Osteoblast (primary cell): ENCODE results near the gene FARS2. TPM values are rescaled to one million over a fixed set of nuclear protein-coding genes. Genes with fewer than 3 reads are reported as not detected.

ENCODE experiments used
- DNase-seq: peaks from one replicate; pipeline ENCODE4 v3.0.0; 2011; ENCODE audit warnings: low spot score, mixed read lengths; ENCODE audit not compliant: insufficient read length; ENCODE audit errors: missing footprints
- H2AFZ ChIP-seq: 2 replicates; pipeline ENCODE4 v1.6.0; 2011; ENCODE audit warnings: mild to moderate bottlenecking, low read length
- H3K27ac ChIP-seq: 2 replicates; pipeline ENCODE4 v1.5.1; 2011; ENCODE audit warnings: mild to moderate bottlenecking, low read depth, low read length, moderate library complexity
- H3K27me3 ChIP-seq: 2 replicates; pipeline ENCODE4 v1.6.0; 2012; ENCODE audit warnings: mild to moderate bottlenecking, control low read depth, inconsistent platforms, low read length, moderate library complexity; ENCODE audit not compliant: insufficient read depth
- H3K36me3 ChIP-seq: 2 replicates; pipeline ENCODE4 v1.5.1; 2011; ENCODE audit warnings: mild to moderate bottlenecking, low read length, control low read depth, moderate library complexity; ENCODE audit not compliant: insufficient read depth
- H3K4me1 ChIP-seq: 2 replicates; pipeline ENCODE4 v1.5.1; 2011; ENCODE audit warnings: mild to moderate bottlenecking, low read length, control low read depth, moderate library complexity; ENCODE audit not compliant: insufficient read depth
- H3K4me2 ChIP-seq: 2 replicates; pipeline ENCODE4 v1.6.0; 2011; ENCODE audit warnings: mild to moderate bottlenecking, low read length; ENCODE audit not compliant: insufficient read depth
- H3K4me3 ChIP-seq: fragments of 200-600 bp; sonication (generic); 3 replicates; pipeline ENCODE4 v1.5.1; 2012; ENCODE audit warnings: mild to moderate bottlenecking, low read length, inconsistent platforms; ENCODE audit not compliant: insufficient read depth
- H3K79me2 ChIP-seq: 2 replicates; pipeline ENCODE4 v1.6.0; 2012; ENCODE audit warnings: mild to moderate bottlenecking, low read length, control low read depth, inconsistent platforms; ENCODE audit not compliant: insufficient read depth
- H3K9me3 ChIP-seq: 2 replicates; pipeline ENCODE4 v1.5.1; 2011; ENCODE audit warnings: low read depth, low read length, control low read depth
- H4K20me1 ChIP-seq: 2 replicates; pipeline ENCODE4 v1.6.0; 2012; ENCODE audit warnings: mild to moderate bottlenecking, low read length, control low read depth; ENCODE audit not compliant: insufficient read depth
- total RNA-seq: library from RNA; depleted of rRNA; stranded (reverse); fragments of >200 nt; gene quantifications from 2 replicates; pipeline ENCODE4 v1.2.3, GENCODE V29; 2012
- TF ChIP-seq, protein P1 (sequence below): IDR thresholded peaks from 2 replicates; pipeline ENCODE4 v1.5.1; 2011; ENCODE audit warnings: mild to moderate bottlenecking, low read depth, low read length, moderate library complexity; ENCODE audit errors: extremely low read depth

Gene FARS2
- total RNA-seq, 1 donor = 29.7 TPM

DNA sequence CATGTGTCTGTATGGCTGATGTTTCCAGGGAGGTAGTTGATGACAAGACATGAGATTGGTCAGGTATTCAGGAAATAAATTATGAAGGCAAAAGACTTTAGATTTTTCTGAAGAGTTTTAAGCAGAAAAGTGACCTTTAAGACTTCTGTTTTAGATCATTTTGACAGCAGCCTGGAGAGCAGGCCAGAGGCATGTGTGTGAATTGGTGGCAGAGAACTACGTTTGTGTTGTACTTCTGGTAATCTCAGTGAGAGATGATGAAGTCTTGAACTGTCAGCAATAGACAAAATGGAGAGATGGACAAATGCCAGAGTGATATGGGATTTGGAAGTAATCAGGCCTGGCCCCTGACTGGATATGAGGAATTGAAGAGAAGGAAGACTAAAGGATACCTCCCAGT lies 30.8 kb downstream of the FARS2 start:
- H3K36me3 ChIP-seq = no peaks in the 10 kb centered on the region
- H4K20me1 ChIP-seq = peaks cover 21% of the 10 kb centered on the region
- no peak overlapping the region for H3K27ac ChIP-seq
- H3K4me1 ChIP-seq = peaks cover 8% of the 10 kb centered on the region
- TF ChIP-seq, protein P1, sequence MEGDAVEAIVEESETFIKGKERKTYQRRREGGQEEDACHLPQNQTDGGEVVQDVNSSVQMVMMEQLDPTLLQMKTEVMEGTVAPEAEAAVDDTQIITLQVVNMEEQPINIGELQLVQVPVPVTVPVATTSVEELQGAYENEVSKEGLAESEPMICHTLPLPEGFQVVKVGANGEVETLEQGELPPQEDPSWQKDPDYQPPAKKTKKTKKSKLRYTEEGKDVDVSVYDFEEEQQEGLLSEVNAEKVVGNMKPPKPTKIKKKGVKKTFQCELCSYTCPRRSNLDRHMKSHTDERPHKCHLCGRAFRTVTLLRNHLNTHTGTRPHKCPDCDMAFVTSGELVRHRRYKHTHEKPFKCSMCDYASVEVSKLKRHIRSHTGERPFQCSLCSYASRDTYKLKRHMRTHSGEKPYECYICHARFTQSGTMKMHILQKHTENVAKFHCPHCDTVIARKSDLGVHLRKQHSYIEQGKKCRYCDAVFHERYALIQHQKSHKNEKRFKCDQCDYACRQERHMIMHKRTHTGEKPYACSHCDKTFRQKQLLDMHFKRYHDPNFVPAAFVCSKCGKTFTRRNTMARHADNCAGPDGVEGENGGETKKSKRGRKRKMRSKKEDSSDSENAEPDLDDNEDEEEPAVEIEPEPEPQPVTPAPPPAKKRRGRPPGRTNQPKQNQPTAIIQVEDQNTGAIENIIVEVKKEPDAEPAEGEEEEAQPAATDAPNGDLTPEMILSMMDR = no peak
- H3K79me2 ChIP-seq = peaks cover 37% of the 10 kb centered on the region
- H3K4me2 ChIP-seq = no peak overlapping the region
- no peaks in the 10 kb centered on the region for H3K27me3 ChIP-seq
- H3K4me3 ChIP-seq = no peak overlapping the region
- H3K9me3 ChIP-seq = no peaks in the 10 kb centered on the region
- no peak overlapping the region for H2AFZ ChIP-seq
- DNase-seq = no peak

DNA sequence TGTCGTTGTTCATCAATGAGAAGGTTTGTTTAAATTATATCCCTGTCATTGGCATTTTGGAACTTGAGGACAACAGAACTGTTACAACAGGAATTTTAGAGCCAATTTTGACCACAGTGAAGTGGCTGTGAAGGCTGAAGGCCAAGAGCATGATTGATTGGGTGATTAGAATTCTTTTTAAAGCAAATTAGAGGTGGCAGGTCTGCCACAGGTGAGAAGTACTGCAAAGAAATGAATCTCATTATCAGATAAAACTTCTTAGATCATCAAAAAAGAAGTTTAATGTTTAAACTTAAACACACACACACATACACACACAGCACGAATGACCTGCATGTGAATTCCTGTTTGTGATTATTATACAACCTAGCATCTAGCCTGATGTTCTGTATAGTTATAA lies 32.4 kb downstream of the FARS2 start:
- Histone ChIP-seq H3K27me3 (no peaks in the 10 kb centered on the region), H3K79me2 (peaks cover 33% of the 10 kb centered on the region), H3K36me3 (no peaks in the 10 kb centered on the region), H3K4me2 (no peak overlapping the region), H2AFZ (no peak overlapping the region), H3K4me3 (no peak overlapping the region), H3K27ac (no peak overlapping the region), H3K4me1 (no peaks in the 10 kb centered on the region), H3K9me3 (no peaks in the 10 kb centered on the region), H4K20me1 (peaks cover 13% of the 10 kb centered on the region)
- TF ChIP-seq, protein P1 = no peak
- no peak for DNase-seq

DNA sequence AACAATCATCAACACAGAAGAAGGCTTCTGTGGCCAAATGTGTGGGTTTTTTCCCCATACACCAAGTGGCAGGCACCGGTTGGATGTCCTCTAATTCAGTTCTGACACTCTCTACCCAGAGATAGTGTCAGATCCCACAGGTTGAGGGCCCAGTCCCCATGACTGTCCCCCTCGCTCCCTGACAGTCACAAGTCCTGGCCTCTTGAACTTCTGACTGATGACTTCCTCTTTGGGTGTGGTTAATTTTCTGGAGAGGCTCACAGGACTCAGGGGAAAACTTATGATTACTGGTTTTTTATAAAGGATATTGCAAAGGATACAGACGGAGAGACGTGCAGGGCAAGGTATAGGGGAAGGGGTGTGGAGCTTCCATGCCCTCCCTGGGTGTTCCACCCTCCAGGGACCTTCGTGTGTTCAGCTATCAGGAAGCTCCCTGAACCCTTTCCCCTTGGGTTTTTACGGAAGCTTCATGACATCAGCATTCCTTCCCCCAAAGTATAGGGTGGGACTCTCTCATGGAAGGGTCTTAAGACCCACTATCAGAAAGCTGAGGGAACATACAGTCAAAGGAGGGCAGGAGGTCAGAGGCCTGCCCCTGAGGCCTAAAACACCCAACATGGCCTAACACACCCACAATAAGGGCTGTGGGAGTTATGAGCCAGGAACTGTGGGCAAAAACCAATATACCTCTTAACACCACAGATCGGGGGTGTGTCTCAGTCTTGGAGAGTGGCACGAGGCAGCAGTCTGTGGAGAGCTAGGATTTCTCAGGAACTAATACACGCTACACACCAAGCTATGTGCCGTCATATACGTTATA lies 33.3 kb downstream of the FARS2 start:
- Histone ChIP-seq H3K9me3 (no peaks in the 10 kb centered on the region), H3K4me1 (no peaks in the 10 kb centered on the region)

DNA sequence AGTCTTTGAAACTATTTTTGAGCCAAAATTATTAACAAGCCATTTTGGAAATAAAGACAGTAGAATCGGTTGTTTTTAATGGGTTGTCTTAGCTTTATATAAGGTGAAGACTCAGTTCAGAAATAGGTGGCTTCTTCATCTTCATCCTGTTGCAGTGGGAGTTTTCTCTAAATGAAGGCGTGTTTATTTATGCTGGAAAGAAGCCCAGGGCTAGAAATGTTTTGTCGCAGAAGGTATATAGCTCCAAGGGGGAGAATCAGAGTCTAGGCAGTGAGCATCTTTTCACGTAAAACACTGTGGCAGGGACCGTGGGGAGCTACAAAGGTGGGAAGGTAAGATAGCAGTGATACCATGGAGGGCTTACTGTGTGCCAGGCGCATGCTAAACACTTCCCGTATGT lies 34.3 kb downstream of the FARS2 start:
- Histone ChIP-seq H2AFZ (no peak overlapping the region), H3K27ac (no peak overlapping the region), H3K4me2 (no peak overlapping the region), H3K4me1 (no peaks in the 10 kb centered on the region), H3K27me3 (no peaks in the 10 kb centered on the region), H3K9me3 (no peaks in the 10 kb centered on the region), H3K4me3 (no peak overlapping the region), H3K36me3 (no peaks in the 10 kb centered on the region), H3K79me2 (peaks cover 24% of the 10 kb centered on the region), H4K20me1 (peaks cover 10% of the 10 kb centered on the region)
- TF ChIP-seq, protein P1 = no peak
- no peak for DNase-seq

More for the DNA sequence above, 33.3 kb downstream of the FARS2 start:
- Histone ChIP-seq H3K79me2 (peaks cover 30% of the 10 kb centered on the region), H3K4me2 (no peak overlapping the region), H3K36me3 (no peaks in the 10 kb centered on the region), H3K27me3 (no peaks in the 10 kb centered on the region), H3K27ac (no peak overlapping the region), H4K20me1 (peaks cover 13% of the 10 kb centered on the region), H3K4me3 (no peak overlapping the region), H2AFZ (no peak overlapping the region)
- DNase-seq = no peak
- TF ChIP-seq, protein P1 = no peak
